HepG2 (cell line): Measurements from ENCODE around the gene TTC28. TPM values are rescaled to one million over a fixed set of nuclear protein-coding genes. Genes with fewer than 3 reads are reported as not detected.

ENCODE experiments used
- ATAC-seq: fragments of 200-7000 bp; cut with Tn5 transposase; 3 replicates; pipeline ENCODE4 v1.9.1; 2020; ENCODE audit warnings: mild to moderate bottlenecking, moderate library complexity
- BruUV-seq: library from RNA; stranded (reverse); fragments of 400-500 nt; replicated peaks from 2 replicates; lab custom pipeline; 2021; lab: Mats Ljungman, UMichigan
- CTCF ChIA-PET: fragments of 300-600 bp; formaldehyde crosslinking; extraction: SDS; loops from one replicate; lab custom pipeline; 2021; ENCODE audit warnings: low total read pairs, inconsistent platforms, low intra/inter-chr PET ratio; lab: Yijun Ruan, JAX
- POLR2A ChIA-PET: fragments of 350-600 bp; sonication (Branson Sonifier 250); formaldehyde crosslinking; loops from one replicate; lab custom pipeline; 2020; ENCODE audit warnings: antibody characterized with exemption, inconsistent platforms; lab: Yijun Ruan, JAX
- DNase-seq: peaks from one replicate; pipeline ENCODE4 v3.0.0-alpha.2; 2015; ENCODE audit warnings: low spot score
- FAIRE-seq: peaks from 3 replicates; lab custom pipeline; 2011; peaks lifted over from hg19 to GRCh38; lab: Jason Lieb, UNC
- H2AFZ ChIP-seq: one replicate; pipeline ENCODE4 v1.6.1; 2011; ENCODE audit warnings: low read length, inconsistent platforms
- H3K27ac ChIP-seq: fragments of 300-600 bp; 3 replicates; pipeline ENCODE4 v1.8.0; 2011; ENCODE audit warnings: mixed run types, mild to moderate bottlenecking, mixed read lengths, low read length, inconsistent platforms; ENCODE audit not compliant: insufficient read depth; ENCODE audit errors: extremely low read length
- H3K27me3 ChIP-seq, 2 experiments: fragments of 200-600 bp in 1 of 2; 2 replicates in 1 of 2; 3 replicates in 1 of 2; pipeline versions ENCODE4 v1.6.0 to v1.8.0; 2011; ENCODE audit warnings: low read length in 2 of 2, mild to moderate bottlenecking in 2 of 2, moderate library complexity in 2 of 2, inconsistent platforms in 1 of 2; ENCODE audit not compliant: insufficient read depth in 2 of 2, control insufficient read depth in 1 of 2
- H3K36me3 ChIP-seq, 2 experiments: fragments of 200-600 bp in 1 of 2; replicated peaks in 1 of 2; 2 replicates in 1 of 2; 3 replicates in 1 of 2; pipeline versions ENCODE4 v1.5.1 to v1.8.0; 2011; ENCODE audit warnings: low read length in 2 of 2, inconsistent platforms in 1 of 2; ENCODE audit not compliant: insufficient read depth in 2 of 2, control insufficient read depth in 1 of 2
- H3K4me1 ChIP-seq: 2 replicates; pipeline ENCODE4 v1.5.1; 2012; ENCODE audit warnings: low read length, inconsistent platforms; ENCODE audit not compliant: insufficient read depth
- H3K4me2 ChIP-seq: 2 replicates; pipeline ENCODE4 v1.6.0; 2011; ENCODE audit warnings: low read depth, low read length, inconsistent platforms
- H3K4me3 ChIP-seq, 3 experiments: fragments of 200-600 bp in 1 of 3; sonication (generic), shearing (Covaris generic) in 1 of 3; replicated peaks in 1 of 3; 2 replicates each; pipeline ENCODE4 v1.5.1; 2011 to 2016; ENCODE audit warnings: low read length in 3 of 3, inconsistent platforms in 2 of 3, low read depth in 2 of 3, mild to moderate bottlenecking in 2 of 3, control low read depth in 1 of 3, mixed read lengths in 1 of 3; ENCODE audit not compliant: insufficient read depth in 1 of 3
- H3K79me2 ChIP-seq: one replicate; pipeline ENCODE4 v1.6.1; 2011; ENCODE audit warnings: low read length, inconsistent platforms; ENCODE audit not compliant: insufficient read depth
- H3K9ac ChIP-seq: 2 replicates; pipeline ENCODE4 v1.6.0; 2011; ENCODE audit warnings: mild to moderate bottlenecking, low read depth, low read length, inconsistent platforms; ENCODE audit not compliant: insufficient read depth
- H3K9me3 ChIP-seq: 2 replicates; pipeline ENCODE4 v1.5.1; 2012; ENCODE audit warnings: mild to moderate bottlenecking, low read length
- H4K20me1 ChIP-seq: 2 replicates; pipeline ENCODE4 v1.6.0; 2011; ENCODE audit warnings: inconsistent platforms, mild to moderate bottlenecking, low read length, moderate library complexity; ENCODE audit not compliant: insufficient read depth
- AGO1 ChIP-seq: fragments of 200-400 bp; formaldehyde crosslinking; IDR thresholded peaks from 2 replicates; pipeline ENCODE4 v1.6.1; 2017; ENCODE audit warnings: mild to moderate bottlenecking, low read depth, low read length, moderate library complexity; ENCODE audit not compliant: poor library complexity, severe bottlenecking
- FOXP1 ChIP-seq, 2 experiments: fragments of 450-650 bp in 1 of 2; IDR thresholded peaks; 2 replicates each; pipeline ENCODE4 v1.6.1; 2017 to 2018; ENCODE audit warnings: antibody characterized with exemption in 1 of 2
- IRX3 ChIP-seq: sonication (generic); formaldehyde crosslinking; IDR thresholded peaks from 2 replicates; pipeline ENCODE4 v1.8.1; 2023; ENCODE audit warnings: mild to moderate bottlenecking, low read depth, missing genetic modification reagents, borderline replicate concordance
- ISL2 ChIP-seq: sonication (generic); formaldehyde crosslinking; IDR thresholded peaks from 2 replicates; pipeline ENCODE4 v1.5.0; 2020; ENCODE audit warnings: missing genetic modification reagents
- MAFK ChIP-seq, 2 experiments: IDR thresholded peaks in 1 of 2; conservative IDR thresholded peaks in 1 of 2; 2 replicates each; pipeline ENCODE4 v1.6.1; 2011; ENCODE audit warnings: improper control_type of control experiment in 2 of 2, low read length in 2 of 2
- RFX1 ChIP-seq: fragments of 450-650 bp; IDR thresholded peaks from 2 replicates; pipeline ENCODE4 v1.6.1; 2017
- SRSF9 ChIP-seq: fragments of 200-400 bp; formaldehyde crosslinking; IDR thresholded peaks from 2 replicates; pipeline ENCODE4 v1.6.1; 2018; ENCODE audit warnings: borderline replicate concordance, mild to moderate bottlenecking, low read depth, low read length; ENCODE audit not compliant: insufficient read depth, poor library complexity, severe bottlenecking
- TAF1 ChIP-seq: sonication (generic); formaldehyde crosslinking; IDR thresholded peaks from 2 replicates; pipeline ENCODE4 v1.4.0; 2020; ENCODE audit warnings: missing genetic modification reagents
- TBX2 ChIP-seq: sonication (generic); formaldehyde crosslinking; IDR thresholded peaks from 2 replicates; pipeline ENCODE4 v1.5.0; 2020; ENCODE audit warnings: missing genetic modification reagents, mild to moderate bottlenecking, borderline replicate concordance
- ZKSCAN5 ChIP-seq: sonication (generic); formaldehyde crosslinking; IDR thresholded peaks from 2 replicates; pipeline ENCODE4 v1.5.1; 2020; ENCODE audit warnings: mild to moderate bottlenecking, missing genetic modification reagents
- ZNF205 ChIP-seq: IDR thresholded peaks from 2 replicates; pipeline ENCODE4 v1.6.1; 2018; ENCODE audit warnings: missing biosample characterization, missing genetic modification reagents
- WGBS: methylation state at CpG from one replicate; pipeline ENCODE4 v1.1.6; 2017; ENCODE audit warnings: low lambda C conversion rate; 5-methylcytosine and 5-hydroxymethylcytosine counted together
- in situ Hi-C: cut with HindIII; loops from 2 replicates; pipeline ENCODE4 v1.10.0; 2017; ENCODE audit warnings: low pct_unique_long_range_greater_than_20kb; ENCODE audit not compliant: extremely low pct_ligation_motif_present
- intact Hi-C: fragments of 100-400 bp; cut with micrococcal nuclease; formaldehyde crosslinking; loops from one replicate; pipeline ENCODE4 v1.10.0; 2022; ENCODE audit not compliant: unreplicated experiment
- polyA plus RNA-seq, 8 experiments: library from polyadenylated mRNA; depleted of rRNA in 3 of 8; stranded (reverse) in 7 of 8; unstranded in 1 of 8; fragments of >200 nt; fragmentation: Illumina TruSeq in 4 of 8; extraction: Trizol in 4 of 8; gene quantifications; 2 replicates each; pipeline versions ENCODE4 v1.2.1 to v1.2.3, GENCODE V29; 2011 to 2016; ENCODE audit warnings: low read depth in 4 of 8, missing spikeins in 1 of 8, mixed read lengths in 1 of 8; ENCODE audit not compliant: insufficient read depth in 1 of 8
- total RNA-seq, 5 experiments: library from RNA; depleted of rRNA; stranded (reverse); fragments of >200 nt; fragmentation: Illumina TruSeq; extraction: Trizol; gene quantifications; 2 replicates each; pipeline ENCODE4 v1.2.3, GENCODE V29; 2016; ENCODE audit warnings: low read depth in 1 of 5
- TF ChIP-seq, protein P1 (sequence below): sonication (generic); formaldehyde crosslinking; IDR thresholded peaks from 2 replicates; pipeline ENCODE4 v1.5.1; 2020; ENCODE audit warnings: missing genetic modification reagents, mild to moderate bottlenecking, borderline replicate concordance
- TF ChIP-seq, protein P2 (sequence below): sonication (generic); formaldehyde crosslinking; IDR thresholded peaks from 2 replicates; pipeline ENCODE4 v1.4.0; 2020; ENCODE audit warnings: missing genetic modification reagents
- TF ChIP-seq, protein P3 (sequence below): sonication (generic); formaldehyde crosslinking; IDR thresholded peaks from 2 replicates; pipeline ENCODE4 v1.4.0; 2020; ENCODE audit warnings: mild to moderate bottlenecking, missing genetic modification reagents
- TF ChIP-seq, protein P4 (sequence below): sonication (generic); formaldehyde crosslinking; IDR thresholded peaks from 2 replicates; pipeline ENCODE4 v1.8.1; 2023; ENCODE audit warnings: mild to moderate bottlenecking, missing genetic modification reagents

Gene TTC28
- total and polyA plus RNA-seq, 2 of the 13 experiments (the other 11 are each of a cell fraction or from before 2014, with no cell fraction given): 4.2 to 13.1 TPM

DNA sequence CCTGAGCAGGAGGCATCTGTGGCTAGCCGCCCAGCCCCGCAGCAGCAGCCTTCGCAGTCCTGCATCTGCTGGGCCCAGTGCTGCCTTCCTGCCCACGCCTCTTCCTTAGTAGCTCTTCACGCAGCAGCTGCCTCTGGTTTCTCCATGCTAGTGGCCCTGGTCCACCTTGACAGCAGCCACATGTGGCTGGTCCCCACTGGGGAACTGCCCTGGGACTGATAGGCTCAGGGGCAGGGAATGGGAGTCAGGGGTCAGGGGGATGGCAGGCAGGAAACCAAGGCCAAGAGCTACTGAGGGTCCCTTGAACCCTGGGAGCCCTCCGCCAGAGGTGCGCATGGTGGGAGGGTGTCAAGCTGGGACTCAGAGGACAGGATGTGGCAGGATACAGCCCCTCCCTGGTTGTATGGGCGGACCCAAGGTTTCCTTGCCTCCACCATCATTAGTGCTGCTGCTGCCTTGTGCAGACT is 661.1 kb downstream of the TTC28 start:
- Histone ChIP-seq H3K4me2 (no peak overlapping the region), H3K27ac (no peak overlapping the region), H3K79me2 (no peaks in the 10 kb centered on the region), H4K20me1 (no peaks in the 10 kb centered on the region; the same call in 1 of the 2 replicates), H3K36me3 (peaks cover 2 to 3% of the 10 kb centered on the region in 2 experiments; a peak in 1 of 5 replicates), H3K9me3 (no peaks in the 10 kb centered on the region), H3K4me1 (no peaks in the 10 kb centered on the region), H3K27me3 (no peaks in the 10 kb centered on the region), H3K9ac (no peak overlapping the region)
- BruUV-seq: no TSS peak
- 100% methylated on average over 4 of the region's 8 CpGs for WGBS
- ATAC-seq: no peak
- POLR2A ChIA-PET: no interaction called here
- CTCF ChIA-PET: no interaction called here
- TF ChIP-seq, protein P1, sequence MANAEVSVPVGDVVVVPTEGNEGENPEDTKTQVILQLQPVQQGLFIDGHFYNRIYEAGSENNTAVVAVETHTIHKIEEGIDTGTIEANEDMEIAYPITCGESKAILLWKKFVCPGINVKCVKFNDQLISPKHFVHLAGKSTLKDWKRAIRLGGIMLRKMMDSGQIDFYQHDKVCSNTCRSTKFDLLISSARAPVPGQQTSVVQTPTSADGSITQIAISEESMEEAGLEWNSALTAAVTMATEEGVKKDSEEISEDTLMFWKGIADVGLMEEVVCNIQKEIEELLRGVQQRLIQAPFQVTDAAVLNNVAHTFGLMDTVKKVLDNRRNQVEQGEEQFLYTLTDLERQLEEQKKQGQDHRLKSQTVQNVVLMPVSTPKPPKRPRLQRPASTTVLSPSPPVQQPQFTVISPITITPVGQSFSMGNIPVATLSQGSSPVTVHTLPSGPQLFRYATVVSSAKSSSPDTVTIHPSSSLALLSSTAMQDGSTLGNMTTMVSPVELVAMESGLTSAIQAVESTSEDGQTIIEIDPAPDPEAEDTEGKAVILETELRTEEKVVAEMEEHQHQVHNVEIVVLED: no peak
- TF ChIP-seq, protein P2, sequence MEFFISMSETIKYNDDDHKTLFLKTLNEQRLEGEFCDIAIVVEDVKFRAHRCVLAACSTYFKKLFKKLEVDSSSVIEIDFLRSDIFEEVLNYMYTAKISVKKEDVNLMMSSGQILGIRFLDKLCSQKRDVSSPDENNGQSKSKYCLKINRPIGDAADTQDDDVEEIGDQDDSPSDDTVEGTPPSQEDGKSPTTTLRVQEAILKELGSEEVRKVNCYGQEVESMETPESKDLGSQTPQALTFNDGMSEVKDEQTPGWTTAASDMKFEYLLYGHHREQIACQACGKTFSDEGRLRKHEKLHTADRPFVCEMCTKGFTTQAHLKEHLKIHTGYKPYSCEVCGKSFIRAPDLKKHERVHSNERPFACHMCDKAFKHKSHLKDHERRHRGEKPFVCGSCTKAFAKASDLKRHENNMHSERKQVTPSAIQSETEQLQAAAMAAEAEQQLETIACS (CRISPR knock-in tag): no peak
- TF ChIP-seq, protein P3, sequence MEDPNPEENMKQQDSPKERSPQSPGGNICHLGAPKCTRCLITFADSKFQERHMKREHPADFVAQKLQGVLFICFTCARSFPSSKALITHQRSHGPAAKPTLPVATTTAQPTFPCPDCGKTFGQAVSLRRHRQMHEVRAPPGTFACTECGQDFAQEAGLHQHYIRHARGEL (CRISPR knock-in tag): no peak
- TF ChIP-seq SRSF9 (no peak), ZNF205 (CRISPR knock-in tag) (no peak), TBX2 (no peak), MAFK (conservative IDR thresholded peaks at IDR 0.05 in 1 of 2, IDR thresholded peaks at IDR 0.05 in 1 of 2; ENCODE audit: low read length in 2 of 2) (no peak), IRX3 (CRISPR knock-in tag) (no peak), AGO1 (no peak), ZKSCAN5 (no peak), FOXP1 (IDR thresholded peaks at IDR 0.05) (no peak), FOXP1 (CRISPR knock-in tag; IDR thresholded peaks at IDR 0.05) (no peak), RFX1 (no peak), TAF1 (no peak), ISL2 (CRISPR knock-in tag) (no peak)
- TF ChIP-seq, protein P4, sequence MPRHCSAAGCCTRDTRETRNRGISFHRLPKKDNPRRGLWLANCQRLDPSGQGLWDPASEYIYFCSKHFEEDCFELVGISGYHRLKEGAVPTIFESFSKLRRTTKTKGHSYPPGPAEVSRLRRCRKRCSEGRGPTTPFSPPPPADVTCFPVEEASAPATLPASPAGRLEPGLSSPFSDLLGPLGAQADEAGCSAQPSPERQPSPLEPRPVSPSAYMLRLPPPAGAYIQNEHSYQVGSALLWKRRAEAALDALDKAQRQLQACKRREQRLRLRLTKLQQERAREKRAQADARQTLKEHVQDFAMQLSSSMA (CRISPR knock-in tag): no peak
- TF ChIP-seq, all 625 proteins: peak for 0
- in situ Hi-C loops: loop anchor here (25.0 kb wide), 2 partner anchors 606 to 1256 kb away; no protein-coding TSS in a partner anchor
- DNase-seq (no peak), FAIRE-seq (no peak)
- H3K4me3 ChIP-seq: no peak overlapping the region
- H2AFZ ChIP-seq: no peak overlapping the region
- intact Hi-C loops: no loop called here
